ENCODE measurements around the gene SIGLEC6.
A peak's percentile ranks its signal among the peaks of the same experiment; 100 is the strongest.

The SIGLEC6 gene

GRCh38 chr19:51570962-51571575 lies 39.6 kb upstream of the SIGLEC6 start, which contains the start of gene ZNF175:
Gene ZNF175 (plus strand): TSS chr19:51571283. CDS start chr19:51573330, 2,047 bp downstream.
- no peak for TF ChIP-seq CTCF (IDR thresholded peaks at IDR 0.05; ENCODE audit: insufficient read depth, low read depth, low read length, missing control alignments)
- peak within 1 kb of the TSS; percentile 88 for H3K4me3 ChIP-seq (ENCODE audit: low read length)
- peak; percentile 97 for DNase-seq (ENCODE audit: low read depth)

DNA sequence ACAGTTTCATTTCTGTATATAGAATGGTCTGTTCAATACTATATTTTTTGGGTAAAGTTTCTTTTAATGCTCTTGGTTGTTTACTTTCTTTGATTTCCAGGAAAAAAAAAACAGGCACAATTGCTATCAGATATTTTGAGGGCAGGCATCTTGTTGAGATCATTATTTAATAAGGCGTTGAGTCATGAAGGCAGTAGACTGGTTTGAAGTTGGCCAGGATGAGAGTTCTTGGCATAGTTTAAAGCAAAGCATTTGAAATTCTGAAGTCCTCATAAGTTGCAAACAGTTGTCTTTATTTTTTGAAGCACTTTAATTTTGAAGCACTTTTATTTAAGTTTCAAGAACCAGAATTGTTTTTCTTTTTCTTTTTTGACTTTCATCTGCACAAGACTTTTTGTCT lies 37.0 kb upstream of the SIGLEC6 start:
- no peak for DNase-seq (ENCODE audit: low read depth)
- H3K4me3 ChIP-seq (ENCODE audit: low read length): no peak overlapping the region
- no peak for TF ChIP-seq CTCF (IDR thresholded peaks at IDR 0.05; ENCODE audit: insufficient read depth, low read depth, low read length, missing control alignments)

DNA sequence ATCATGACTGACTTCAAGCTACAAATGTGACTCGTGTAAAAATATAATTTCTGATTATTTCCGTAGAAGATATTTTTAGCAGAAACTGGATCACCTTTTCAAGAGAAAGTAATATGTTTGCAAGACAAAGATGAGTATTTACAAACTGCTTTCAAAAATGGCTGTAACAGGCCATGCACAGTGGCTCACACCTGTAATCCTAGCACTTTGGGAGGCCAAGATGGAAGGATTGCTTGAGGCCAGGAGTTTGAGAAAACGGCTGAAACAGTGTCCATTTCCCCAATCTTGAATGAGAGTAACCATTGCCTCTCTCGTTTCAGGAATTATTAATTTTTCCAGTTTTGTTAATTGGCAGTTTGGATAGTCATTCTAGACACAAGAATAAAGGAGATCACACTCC lies 36.1 kb upstream of the SIGLEC6 start:
- no peak overlapping the region for H3K4me3 ChIP-seq (ENCODE audit: low read length)
- no peak for DNase-seq (ENCODE audit: low read depth)
- no peak for TF ChIP-seq CTCF (IDR thresholded peaks at IDR 0.05; ENCODE audit: insufficient read depth, low read depth, low read length, missing control alignments)

GRCh38 chr19:51566489-51567100 lies 35.1 kb upstream of the SIGLEC6 start:
- no peak for DNase-seq (ENCODE audit: low read depth)
- no peak for TF ChIP-seq CTCF (IDR thresholded peaks at IDR 0.05; ENCODE audit: insufficient read depth, low read depth, low read length, missing control alignments)
- H3K4me3 ChIP-seq (ENCODE audit: low read length): no peak overlapping the region

GRCh38 chr19:51565583-51565982 lies 34.1 kb upstream of the SIGLEC6 start:
- H3K4me3 ChIP-seq (ENCODE audit: low read length): no peak overlapping the region
- DNase-seq (ENCODE audit: low read depth): no peak
- TF ChIP-seq CTCF (IDR thresholded peaks at IDR 0.05; ENCODE audit: insufficient read depth, low read depth, low read length, missing control alignments): no peak

GRCh38 chr19:51564791-51565190 lies 33.3 kb upstream of the SIGLEC6 start:
- no peak for DNase-seq (ENCODE audit: low read depth)
- no peak for TF ChIP-seq CTCF (IDR thresholded peaks at IDR 0.05; ENCODE audit: insufficient read depth, low read depth, low read length, missing control alignments)
- H3K4me3 ChIP-seq (ENCODE audit: low read length): no peak overlapping the region

- TF ChIP-seq CTCF (IDR thresholded peaks at IDR 0.05; ENCODE audit: insufficient read depth, low read depth, low read length, missing control alignments): no peak
- no peak overlapping the region for H3K4me3 ChIP-seq (ENCODE audit: low read length)
- DNase-seq (ENCODE audit: low read depth): no peak
Measured at GRCh38 chr19:51560339-51560738, 28.9 kb upstream of the SIGLEC6 start.

Data from epithelial cell of esophagus (primary cell).